GM06990 (cell line): Measurements from ENCODE around the gene TEX2.

ENCODE experiments used
- DNase-seq: peaks from one replicate; pipeline ENCODE4 v3.0.0-alpha.2; 2011; ENCODE audit not compliant: insufficient read length; ENCODE audit errors: extremely low read depth
- H3K27me3 ChIP-seq: replicated peaks from 2 replicates; pipeline ENCODE4 v1.6.0; 2011; ENCODE audit warnings: low read length; ENCODE audit not compliant: control insufficient read depth, insufficient read depth
- H3K36me3 ChIP-seq: 2 replicates; pipeline ENCODE4 v1.5.1; 2011; ENCODE audit warnings: low read length; ENCODE audit not compliant: control insufficient read depth, insufficient read depth
- H3K4me3 ChIP-seq: replicated peaks from 2 replicates; pipeline ENCODE4 v1.5.1; 2011; ENCODE audit warnings: low read depth, mild to moderate bottlenecking, control low read depth, low read length
- CTCF ChIP-seq: IDR thresholded peaks from 2 replicates; pipeline ENCODE4 v1.5.1; 2011; ENCODE audit warnings: low read length, control low read depth, mild to moderate bottlenecking, inconsistent platforms; ENCODE audit not compliant: insufficient read depth, poor library complexity, severe bottlenecking

TEX2 gene

GRCh38 chr17:64147110-64148016 lies 115.7 kb downstream of the TEX2 start:
- no peaks in the 10 kb centered on the region for H3K27me3 ChIP-seq
- TF ChIP-seq CTCF, result no peak
- peak overlapping the region; percentile 97 for H3K4me3 ChIP-seq
- no peak for DNase-seq
- H3K36me3 ChIP-seq, result peaks cover 3% of the 10 kb centered on the region

GRCh38 chr17:64146418-64147109 lies 116.5 kb downstream of the TEX2 start:
- no peak for DNase-seq

GRCh38 chr17:64145751-64146417 lies 117.2 kb downstream of the TEX2 start:
- Histone ChIP-seq H3K4me3 (peak overlapping the region; percentile 97), H3K27me3 (no peaks in the 10 kb centered on the region), H3K36me3 (peaks cover 3% of the 10 kb centered on the region)
- TF ChIP-seq CTCF, result no peak
- DNase-seq, result peak; percentile 90

More at GRCh38 chr17:64146418-64147109, 116.5 kb downstream of the TEX2 start:
- H3K4me3 ChIP-seq, result peak overlapping the region; percentile 97
- no peak for TF ChIP-seq CTCF
- H3K36me3 ChIP-seq, result peaks cover 3% of the 10 kb centered on the region
- H3K27me3 ChIP-seq, result no peaks in the 10 kb centered on the region

GRCh38 chr17:64145375-64145750 lies 117.7 kb downstream of the TEX2 start:
- no peak for DNase-seq
- no peak for TF ChIP-seq CTCF
- Histone ChIP-seq H3K36me3 (peaks cover 3% of the 10 kb centered on the region), H3K27me3 (no peaks in the 10 kb centered on the region), H3K4me3 (peak overlapping the region; percentile 60)

GRCh38 chr17:64139542-64139941 lies 123.5 kb downstream of the TEX2 start:
- H3K27me3 ChIP-seq, result no peaks in the 10 kb centered on the region
- no peaks in the 10 kb centered on the region for H3K36me3 ChIP-seq
- no peak for TF ChIP-seq CTCF
- H3K4me3 ChIP-seq, result no peak overlapping the region
- DNase-seq, result no peak
